Stimulated activated effector memory CD8-positive, alpha-beta T cell treated with anti-CD3 and anti-CD28 coated beads, Interleukin-12 subunit alpha, Interleukin-12 subunit beta, amount 100 ng/mL, for 72 hours (primary cell): Measurements from ENCODE around the gene HDAC9.
"Not testable (repeated sequence)": the region's sequence is repeated elsewhere in the genome, so short reads cannot be mapped to it uniquely, and the experiment has no call there.

Experiments used
- ATAC-seq: fragments of 150-1000 bp; cut with Tn5 transposase; 2 replicates; pipeline ENCODE4 v1.10.0; 2021
- DNase-seq, 2 donors: peaks; one replicate each; pipeline ENCODE4 v3.0.0; 2021 to 2022; ENCODE audit warnings: low spot score in 2 of 2
- H3K27ac Mint-ChIP-seq: one replicate; pipeline ENCODE4 v1.8.0; 2022; ENCODE audit warnings: mild to moderate bottlenecking, mixed read lengths
- H3K36me3 Mint-ChIP-seq: one replicate; pipeline ENCODE4 v1.8.0; 2022; ENCODE audit warnings: mild to moderate bottlenecking, mixed read lengths
- H3K4me1 Mint-ChIP-seq: one replicate; pipeline ENCODE4 v1.8.0; 2022; ENCODE audit warnings: mixed read lengths
- H3K4me3 Mint-ChIP-seq: one replicate; pipeline ENCODE4 v1.8.0; 2022; ENCODE audit warnings: mild to moderate bottlenecking, mixed read lengths
- H3K9me3 Mint-ChIP-seq: one replicate; pipeline ENCODE4 v1.8.0; 2022; ENCODE audit warnings: mixed read lengths

Gene HDAC9

DNA sequence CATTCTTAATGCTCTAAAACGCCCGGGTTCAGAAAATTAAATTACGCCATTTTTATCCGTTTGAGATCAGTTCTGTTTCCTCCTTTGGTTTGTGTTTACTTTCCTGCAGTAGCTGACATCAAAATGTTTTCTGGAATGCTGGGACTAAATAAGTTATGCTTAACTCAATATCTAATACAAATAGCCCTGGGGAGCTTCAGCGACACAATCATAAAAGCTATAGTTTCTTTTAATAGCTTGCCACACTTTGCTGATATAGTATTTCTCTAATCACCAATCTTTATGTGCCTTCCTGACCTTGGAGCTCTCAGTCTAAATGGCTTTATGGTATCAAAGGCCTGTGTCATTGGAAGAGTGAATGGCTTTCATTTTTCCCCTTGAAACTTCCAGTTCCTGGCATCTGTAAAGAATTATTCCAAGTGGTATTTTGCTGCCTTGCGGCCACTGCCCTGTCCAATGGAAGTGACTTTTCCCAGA, 202.7 kb downstream of the HDAC9 start:
- Mint-ChIP-seq H3K4me3 (no peak overlapping the region), H3K27ac (no peak overlapping the region), H3K9me3 (no peaks in the 10 kb centered on the region), H3K4me1 (no peaks in the 10 kb centered on the region), H3K36me3 (no peaks in the 10 kb centered on the region)
- ATAC-seq (no peak), DNase-seq (no peak)

DNA sequence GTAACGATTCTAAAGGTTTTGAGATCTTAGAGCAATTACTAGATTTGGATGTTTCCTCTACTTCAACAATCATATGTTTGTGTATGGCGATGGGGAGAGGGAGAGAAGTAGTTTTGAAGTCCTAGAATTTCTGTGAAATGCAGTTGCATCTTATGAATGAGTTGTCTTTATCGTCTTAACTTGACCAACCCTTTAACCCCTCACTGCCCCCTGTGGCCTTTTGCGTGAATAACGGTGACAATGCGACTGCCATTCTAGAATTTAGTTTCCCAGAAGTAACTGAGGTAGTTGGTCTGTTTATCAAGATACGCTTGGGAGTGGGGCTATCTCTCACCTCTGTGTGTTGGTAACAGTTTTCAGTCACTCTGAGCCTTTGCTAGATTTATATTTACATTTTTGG, 204.6 kb downstream of the HDAC9 start:
- Mint-ChIP-seq H3K9me3 (no peaks in the 10 kb centered on the region), H3K4me3 (no peak overlapping the region), H3K4me1 (no peaks in the 10 kb centered on the region), H3K36me3 (no peaks in the 10 kb centered on the region), H3K27ac (no peak overlapping the region)
- ATAC-seq (no peak), DNase-seq (no peak)

GRCh38 chr7:18702071-18702829, 206.7 kb downstream of the HDAC9 start:
- ATAC-seq = no peak
- Mint-ChIP-seq H3K27ac (no peak overlapping the region), H3K36me3 (no peaks in the 10 kb centered on the region), H3K4me1 (no peaks in the 10 kb centered on the region), H3K4me3 (no peak overlapping the region), H3K9me3 (no peaks in the 10 kb centered on the region)
- no peak for DNase-seq

GRCh38 chr7:18703685-18704084, 208.1 kb downstream of the HDAC9 start:
- Mint-ChIP-seq H3K4me3 (no peak overlapping the region), H3K4me1 (peaks cover 8% of the 10 kb centered on the region), H3K27ac (no peak overlapping the region), H3K9me3 (no peaks in the 10 kb centered on the region), H3K36me3 (no peaks in the 10 kb centered on the region)
- no peak for ATAC-seq
- no peak for DNase-seq

DNA sequence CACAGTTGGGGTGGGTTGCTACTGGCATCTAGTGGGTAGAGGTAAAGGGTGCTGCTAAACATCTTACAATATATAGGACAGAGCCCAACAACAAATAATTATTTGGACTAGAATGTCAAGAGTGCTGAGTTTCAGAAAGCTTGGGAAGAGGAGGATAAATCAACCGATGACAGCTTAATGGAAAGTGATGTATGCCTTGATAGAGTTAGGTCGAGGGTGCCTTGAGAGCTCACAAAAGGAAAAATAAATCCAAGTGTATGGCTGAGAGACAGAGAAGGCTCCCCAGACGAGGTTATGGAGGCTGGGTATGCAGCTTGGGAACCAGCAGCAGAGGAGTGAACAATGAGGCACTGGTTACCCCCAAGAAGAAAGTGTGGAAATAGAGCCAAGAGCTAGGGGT, 211.1 kb downstream of the HDAC9 start:
- H3K9me3 Mint-ChIP-seq = no peaks in the 10 kb centered on the region
- H3K27ac Mint-ChIP-seq = no peak overlapping the region
- DNase-seq (no peak), ATAC-seq (no peak)
- peaks cover 13% of the 10 kb centered on the region for H3K4me1 Mint-ChIP-seq
- H3K4me3 Mint-ChIP-seq = no peak overlapping the region
- H3K36me3 Mint-ChIP-seq = no peaks in the 10 kb centered on the region

DNA sequence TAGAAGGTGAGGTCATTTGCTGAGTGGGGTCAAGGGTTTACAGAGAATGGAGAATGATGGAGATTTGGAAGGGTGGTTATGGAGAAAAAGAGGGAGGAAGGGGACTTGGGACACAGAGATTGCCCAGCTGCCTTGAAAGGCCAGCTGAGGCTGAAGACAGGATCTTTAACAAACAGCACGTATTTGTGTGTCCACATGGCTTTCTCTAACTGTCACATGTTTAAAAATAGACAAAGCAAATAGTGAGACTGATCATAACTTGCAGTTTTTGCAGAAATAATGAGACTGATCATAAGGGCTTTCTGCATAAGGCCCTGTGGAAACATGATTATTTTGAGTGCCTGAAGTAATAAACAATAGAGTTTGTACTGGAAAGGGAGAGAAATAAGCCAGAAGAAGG, 212.7 kb downstream of the HDAC9 start:
- Mint-ChIP-seq H3K27ac (no peak overlapping the region), H3K4me3 (no peak overlapping the region), H3K9me3 (no peaks in the 10 kb centered on the region), H3K4me1 (peaks cover 16% of the 10 kb centered on the region), H3K36me3 (no peaks in the 10 kb centered on the region)
- DNase-seq = no peak
- ATAC-seq = no peak

- Mint-ChIP-seq H3K4me3 (no peak overlapping the region), H3K36me3 (no peaks in the 10 kb centered on the region), H3K27ac (no peak overlapping the region), H3K4me1 (peaks cover 8% of the 10 kb centered on the region), H3K9me3 (no peaks in the 10 kb centered on the region)
- DNase-seq (no peak), ATAC-seq (no peak)
Observed at GRCh38 chr7:18715988-18716387, 220.4 kb downstream of the HDAC9 start.

DNA sequence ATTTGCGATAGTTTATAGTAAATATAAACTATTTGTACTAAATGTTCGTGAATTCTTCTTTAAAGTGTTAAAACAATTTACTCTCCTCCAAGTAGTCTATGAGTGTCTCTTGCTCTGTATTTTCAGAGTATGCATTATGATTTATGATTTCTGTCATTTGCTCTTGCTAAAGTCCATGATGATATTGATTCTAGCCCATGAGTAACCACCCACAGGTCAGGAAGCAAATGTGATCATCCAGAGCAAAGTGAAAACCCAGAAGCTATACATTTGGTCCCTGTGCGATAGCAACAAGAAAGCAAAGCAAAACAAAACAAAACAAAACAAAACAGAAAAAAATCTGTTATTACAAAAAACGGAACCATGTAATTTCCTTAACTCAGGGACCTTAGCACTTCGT, 225.9 kb downstream of the HDAC9 start:
- no peak overlapping the region for H3K27ac Mint-ChIP-seq
- H3K4me3 Mint-ChIP-seq = no peak overlapping the region
- H3K9me3 Mint-ChIP-seq = no peaks in the 10 kb centered on the region
- ATAC-seq (no peak), DNase-seq (no peak)
- no peaks in the 10 kb centered on the region for H3K4me1 Mint-ChIP-seq
- H3K36me3 Mint-ChIP-seq = no peaks in the 10 kb centered on the region

- H3K27ac Mint-ChIP-seq = no peak overlapping the region
- no peaks in the 10 kb centered on the region for H3K36me3 Mint-ChIP-seq
- no peaks in the 10 kb centered on the region for H3K4me1 Mint-ChIP-seq
- no peaks in the 10 kb centered on the region for H3K9me3 Mint-ChIP-seq
- H3K4me3 Mint-ChIP-seq = no peak overlapping the region
- DNase-seq (no peak), ATAC-seq (no peak)
Observed at GRCh38 chr7:18724318-18724717, 228.8 kb downstream of the HDAC9 start.

GRCh38 chr7:18727115-18727870, 231.7 kb downstream of the HDAC9 start:
- no peak for DNase-seq

DNA sequence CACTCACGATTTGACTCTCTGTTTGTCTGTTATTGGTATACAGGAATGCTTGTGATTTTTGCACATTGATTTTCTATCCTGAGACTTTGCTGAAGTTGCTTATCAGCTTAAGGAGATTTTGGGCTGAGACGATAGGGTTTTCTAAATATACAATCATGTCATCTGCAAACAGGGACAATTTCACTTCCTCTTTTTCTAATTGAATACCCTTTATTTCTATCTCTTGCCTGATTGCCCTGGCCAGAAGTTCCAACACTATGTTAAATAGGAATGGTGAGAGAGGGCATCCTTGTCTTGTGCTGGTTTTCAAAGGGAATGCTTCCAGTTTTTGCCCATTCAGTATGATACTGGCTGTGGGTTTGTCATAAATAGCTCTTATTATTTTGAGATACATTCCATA, 240.5 kb downstream of the HDAC9 start:
- not testable (repeated sequence) for H3K4me1 Mint-ChIP-seq, H3K27ac Mint-ChIP-seq, ATAC-seq, H3K9me3 Mint-ChIP-seq, H3K4me3 Mint-ChIP-seq, DNase-seq, H3K36me3 Mint-ChIP-seq

More at GRCh38 chr7:18727115-18727870, 231.7 kb downstream of the HDAC9 start:
- Mint-ChIP-seq H3K27ac (no peak overlapping the region), H3K4me3 (no peak overlapping the region), H3K9me3 (no peaks in the 10 kb centered on the region), H3K4me1 (no peaks in the 10 kb centered on the region), H3K36me3 (no peaks in the 10 kb centered on the region)
- peak; percentile 71 for ATAC-seq

- H3K9me3 Mint-ChIP-seq = peaks cover 5% of the 10 kb centered on the region
- DNase-seq (no peak), ATAC-seq (peak; percentile 97)
- no peak overlapping the region for H3K4me3 Mint-ChIP-seq
- H3K36me3 Mint-ChIP-seq = no peaks in the 10 kb centered on the region
- H3K27ac Mint-ChIP-seq = no peak overlapping the region
- peaks cover 6% of the 10 kb centered on the region for H3K4me1 Mint-ChIP-seq
Observed at GRCh38 chr7:18740579-18740988, 245.0 kb downstream of the HDAC9 start.

DNA sequence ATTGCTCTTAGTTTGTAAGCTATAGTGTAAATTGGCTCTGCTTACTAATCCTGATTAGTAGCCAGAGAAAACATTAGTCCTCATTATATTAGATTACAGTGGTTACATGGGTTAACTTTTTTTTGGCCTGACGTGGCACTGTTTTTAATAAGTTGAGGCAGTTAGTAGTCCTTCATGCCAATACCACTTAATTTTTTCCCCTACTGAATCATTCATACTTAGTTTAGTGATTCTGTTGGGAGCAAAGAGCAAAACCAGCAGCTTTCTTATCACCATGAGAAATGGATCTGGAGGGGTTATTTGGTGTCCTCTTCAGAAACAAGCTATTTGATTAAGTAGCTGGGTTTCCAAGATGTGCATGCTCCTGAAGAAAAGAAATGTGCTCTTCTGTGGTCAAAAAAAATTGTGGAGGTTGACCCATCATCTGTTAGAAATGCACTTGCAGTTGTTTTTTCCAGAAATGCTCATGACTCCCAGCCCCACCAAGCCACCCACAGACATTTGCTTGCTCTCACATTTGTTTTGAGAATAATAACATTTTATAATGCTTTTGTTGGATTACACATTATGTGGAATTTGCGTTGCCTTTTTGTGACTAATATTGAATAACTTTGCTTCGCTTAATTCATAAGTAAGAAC, 258.5 kb downstream of the HDAC9 start:
- no peak for ATAC-seq
- Mint-ChIP-seq H3K27ac (no peak overlapping the region), H3K4me1 (no peaks in the 10 kb centered on the region), H3K9me3 (no peaks in the 10 kb centered on the region), H3K4me3 (no peak overlapping the region), H3K36me3 (no peaks in the 10 kb centered on the region)
- DNase-seq = no peak

DNA sequence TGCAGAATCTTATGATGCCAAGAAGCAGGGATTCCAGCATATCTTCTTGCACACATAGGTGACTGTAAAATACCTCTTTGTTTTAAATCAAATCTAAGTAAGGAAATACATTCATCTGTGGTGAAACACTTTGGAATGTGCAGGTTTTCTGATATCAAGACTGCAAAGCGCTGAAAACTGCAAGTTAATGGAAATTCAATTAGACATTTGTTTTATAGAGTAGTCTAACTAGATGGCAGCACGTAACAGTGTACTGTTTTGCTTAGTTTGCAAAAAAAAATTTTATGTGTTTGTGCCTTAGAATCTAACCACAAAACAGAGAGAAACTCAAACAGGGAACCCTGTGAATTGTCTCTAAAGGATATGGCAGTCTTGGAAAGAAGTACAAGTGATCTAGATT, 259.2 kb downstream of the HDAC9 start:
- Mint-ChIP-seq H3K36me3 (no peaks in the 10 kb centered on the region), H3K27ac (no peak overlapping the region), H3K4me3 (no peak overlapping the region), H3K9me3 (no peaks in the 10 kb centered on the region), H3K4me1 (no peaks in the 10 kb centered on the region)
- no peak for ATAC-seq
- no peak for DNase-seq

GRCh38 chr7:18755793-18756192, 260.2 kb downstream of the HDAC9 start:
- Mint-ChIP-seq H3K4me1 (no peaks in the 10 kb centered on the region), H3K36me3 (no peaks in the 10 kb centered on the region), H3K4me3 (no peak overlapping the region), H3K27ac (no peak overlapping the region), H3K9me3 (no peaks in the 10 kb centered on the region)
- ATAC-seq = no peak
- no peak for DNase-seq
